Upper lobe of left lung (tissue), 6 donors: Measurements from ENCODE around the gene CYP21A2. TPM values are rescaled to one million over a fixed set of nuclear protein-coding genes. Genes with fewer than 3 reads are reported as not detected.
"Not testable (repeated sequence)": the region's sequence is repeated elsewhere in the genome, so short reads cannot be mapped to it uniquely, and the experiment has no call there.

Experiments used
- ATAC-seq, 2 donors: fragments of 200-7000 bp; cut with Tn5 transposase; one replicate each; pipeline ENCODE4 v1.9.1; 2022; ENCODE audit warnings: mild to moderate bottlenecking in 2 of 2, moderate library complexity in 2 of 2; ENCODE audit not compliant: low FRiP score in 2 of 2
- DNase-seq, 2 donors: peaks; one replicate each; pipeline ENCODE4 v3.0.0-alpha.2; 2019 to 2020
- H3K27ac ChIP-seq, 4 donors: fragments of 200-600 bp; sonication (generic); one replicate each; pipeline ENCODE4 v1.5.1; 2016 to 2019
- H3K27me3 ChIP-seq, 4 donors: fragments of 200-600 bp; sonication (generic); one replicate each; pipeline ENCODE4 v1.5.1; 2017 to 2019
- H3K36me3 ChIP-seq, 4 donors: fragments of 200-600 bp; sonication (generic); one replicate each; pipeline ENCODE4 v1.5.1; 2016 to 2019
- H3K4me1 ChIP-seq, 4 donors: fragments of 200-600 bp; sonication (generic); one replicate each; pipeline ENCODE4 v1.5.1; 2018 to 2019
- H3K4me3 ChIP-seq, 4 donors: fragments of 200-600 bp; sonication (generic); one replicate each; pipeline ENCODE4 v1.5.1; 2017 to 2019; ENCODE audit warnings: mild to moderate bottlenecking in 2 of 4, moderate library complexity in 1 of 4
- H3K9me3 ChIP-seq, 4 donors: fragments of 200-600 bp; sonication (generic); one replicate each; pipeline ENCODE4 v1.5.1; 2018 to 2019
- CTCF ChIP-seq, 6 experiments: fragments of 450-650 bp in 4 of 6; fragments of 200-600 bp in 2 of 6; sonication (generic) in 2 of 6; IDR thresholded peaks; one replicate each; pipeline ENCODE4 v1.5.1; 2016 to 2019; ENCODE audit warnings: antibody characterized with exemption in 6 of 6
- EP300 ChIP-seq, 4 donors: sonication (generic); formaldehyde crosslinking; IDR thresholded peaks; one replicate each; pipeline ENCODE4 v1.5.1; 2017; ENCODE audit warnings: antibody characterized with exemption in 4 of 4, control low read depth in 2 of 4
- POLR2A ChIP-seq, 4 donors: fragments of 450-650 bp; IDR thresholded peaks; one replicate each; pipeline ENCODE4 v1.5.1; 2016 to 2017; ENCODE audit warnings: antibody characterized with exemption in 4 of 4, mild to moderate bottlenecking in 2 of 4
- POLR2AphosphoS5 ChIP-seq, 2 donors: sonication (generic); formaldehyde crosslinking; IDR thresholded peaks; one replicate each; pipeline ENCODE4 v1.5.1; 2017; ENCODE audit warnings: antibody characterized with exemption in 2 of 2
- WGBS, 2 donors: methylation state at CpG; one replicate each; pipeline ENCODE4 v1.1.5; 2017 to 2018; 5-methylcytosine and 5-hydroxymethylcytosine counted together
- total RNA-seq, 6 donors: library from RNA; depleted of rRNA in 4 of 6; stranded (reverse); fragments of >200 nt in 4 of 6; gene quantifications; one replicate each; pipeline versions ENCODE4 v1.1.0 to v1.2.1, GENCODE V29; 2016 to 2021
- donor health status: DM: no; HTN: no; CAD: no; lungs with moderate emphysema.
- donor health status: DM: no; HTN: yes; CAD: no; lungs with severe emphysema.

The CYP21A2 gene
- total RNA-seq, 6 donors from 2014 or later = 0.30 to 2.3 (median 1.2) TPM

DNA sequence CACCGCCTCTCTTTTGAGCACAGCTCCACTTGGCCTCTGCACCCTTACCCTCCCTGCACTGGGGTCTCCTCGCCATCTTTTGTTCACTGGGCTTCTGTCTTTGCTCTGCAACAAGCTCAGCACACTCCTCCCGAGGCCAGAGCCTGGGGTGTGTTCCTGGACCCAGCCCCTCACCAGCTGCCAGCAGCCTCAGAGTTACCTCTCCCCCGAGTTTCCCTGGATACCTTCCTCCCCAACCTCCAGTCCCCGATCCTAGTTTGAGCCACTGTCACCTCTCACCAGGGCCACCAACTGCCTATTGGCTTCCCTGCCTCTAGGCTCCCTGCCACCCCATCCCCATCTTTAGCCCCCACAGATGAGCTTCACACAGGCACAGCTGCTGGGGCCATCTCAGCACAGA lies 12.3 kb downstream of the CYP21A2 start:
- Histone ChIP-seq H3K4me1 (peaks cover 4 to 19% (median 12%) of the 10 kb centered on the region in 4 donors), H3K4me3 (no peak overlapping the region), H3K36me3 (peaks cover 0 to 77% (median 8%) of the 10 kb centered on the region in 4 donors), H3K27me3 (no peaks in the 10 kb centered on the region), H3K27ac (no peak overlapping the region), H3K9me3 (no peaks in the 10 kb centered on the region)
- ATAC-seq (no peak), DNase-seq (no peak)
- no peak for TF ChIP-seq POLR2AphosphoS5 (IDR thresholded peaks at IDR 0.05)
- WGBS, 2 donors = 77 to 80% methylated on average over 5 of the region's 5 CpGs

- ATAC-seq, H3K27ac ChIP-seq, H3K9me3 ChIP-seq, H3K4me3 ChIP-seq, H3K27me3 ChIP-seq: not testable (repeated sequence)
- 84 to 91% methylated on average over 17 to 20 of the region's 20 CpGs for WGBS, 2 donors
- peak in 1 of 2 donors; percentile 71 for DNase-seq
- Histone ChIP-seq H3K36me3 (peaks cover 0 to 71% (median 14%) of the 10 kb centered on the region in 4 donors), H3K4me1 (peaks cover 4 to 11% (median 9%) of the 10 kb centered on the region in 4 donors)
These were observed 14.4 kb downstream of the CYP21A2 start for GRCh38 chr6:32052626-32053025.

DNA sequence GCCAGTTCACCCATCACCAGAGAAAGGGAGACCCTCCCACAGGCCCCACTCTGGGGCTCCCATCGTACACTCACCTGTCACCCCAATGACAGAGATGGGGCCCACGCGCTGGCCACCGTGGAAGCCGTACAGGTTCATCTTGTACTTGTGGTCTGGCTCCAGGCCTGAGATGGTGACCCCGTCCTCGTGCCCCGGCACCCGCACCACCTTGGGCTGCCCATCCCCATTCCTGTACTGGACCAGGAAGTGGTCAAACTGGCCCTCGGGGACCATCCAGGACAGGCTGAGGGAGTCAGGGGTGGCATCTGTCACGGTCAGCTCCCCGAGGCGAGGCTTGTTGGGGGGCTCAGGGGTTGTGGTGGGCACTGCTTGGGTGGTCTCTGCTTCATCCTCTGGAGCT lies 15.1 kb downstream of the CYP21A2 start:
- ATAC-seq, H3K4me1 ChIP-seq, H3K9me3 ChIP-seq, H3K27me3 ChIP-seq, H3K4me3 ChIP-seq, H3K27ac ChIP-seq: not testable (repeated sequence)
- WGBS, 2 donors = 92 to 93% methylated on average over 10 to 13 of the region's 13 CpGs
- peak in 1 of 2 donors; percentile 65 for DNase-seq
- H3K36me3 ChIP-seq = peaks cover 0 to 71% (median 18%) of the 10 kb centered on the region in 4 donors

- not testable (repeated sequence) for H3K27ac ChIP-seq, ATAC-seq, H3K4me1 ChIP-seq, H3K9me3 ChIP-seq, H3K27me3 ChIP-seq, H3K4me3 ChIP-seq
- WGBS, 2 donors = 93 to 94% methylated on average over 13 to 19 of the region's 21 CpGs
- H3K36me3 ChIP-seq = peaks cover 0 to 79% (median 21%) of the 10 kb centered on the region in 4 donors
- peak in 1 of 2 donors; percentile 70 for DNase-seq
These were observed 17.5 kb downstream of the CYP21A2 start for GRCh38 chr6:32055756-32056155.

DNA sequence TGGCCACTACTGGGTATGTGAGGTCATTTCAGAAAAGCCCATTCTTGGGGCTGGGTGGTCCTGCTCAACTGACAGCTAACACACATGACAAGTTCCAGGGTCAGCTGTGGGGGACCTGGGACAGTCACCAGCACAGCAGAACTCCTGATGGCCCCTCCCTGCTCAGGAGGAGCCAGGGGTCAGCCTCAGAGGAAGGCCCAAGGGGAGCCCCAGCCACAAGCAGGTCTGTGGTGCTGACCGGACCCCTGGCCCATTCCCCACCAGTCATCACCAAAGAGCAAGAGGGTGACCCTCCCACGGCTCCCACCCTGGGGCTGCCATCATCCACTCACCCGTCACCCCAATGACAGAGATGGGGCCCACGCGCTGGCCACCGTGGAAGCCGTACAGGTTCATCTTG lies 18.0 kb downstream of the CYP21A2 start:
- 98 to 100% methylated on average over 5 to 7 of the region's 7 CpGs for WGBS, 2 donors
- Histone ChIP-seq H3K36me3 (peaks cover 0 to 84% (median 23%) of the 10 kb centered on the region in 4 donors), H3K4me1 (no peaks in the 10 kb centered on the region), H3K9me3 (no peaks in the 10 kb centered on the region), H3K27me3 (no peaks in the 10 kb centered on the region), H3K27ac (no peak overlapping the region), H3K4me3 (no peak overlapping the region)
- no peak for ATAC-seq
- peak in 1 of 2 donors; percentile 41 for DNase-seq
- no peak for TF ChIP-seq EP300 (IDR thresholded peaks at IDR 0.05)
- TF ChIP-seq POLR2AphosphoS5 (IDR thresholded peaks at IDR 0.05) = no peak
- no peak for TF ChIP-seq POLR2A (IDR thresholded peaks at IDR 0.05)
- TF ChIP-seq CTCF (IDR thresholded peaks at IDR 0.05) = no peak

DNA sequence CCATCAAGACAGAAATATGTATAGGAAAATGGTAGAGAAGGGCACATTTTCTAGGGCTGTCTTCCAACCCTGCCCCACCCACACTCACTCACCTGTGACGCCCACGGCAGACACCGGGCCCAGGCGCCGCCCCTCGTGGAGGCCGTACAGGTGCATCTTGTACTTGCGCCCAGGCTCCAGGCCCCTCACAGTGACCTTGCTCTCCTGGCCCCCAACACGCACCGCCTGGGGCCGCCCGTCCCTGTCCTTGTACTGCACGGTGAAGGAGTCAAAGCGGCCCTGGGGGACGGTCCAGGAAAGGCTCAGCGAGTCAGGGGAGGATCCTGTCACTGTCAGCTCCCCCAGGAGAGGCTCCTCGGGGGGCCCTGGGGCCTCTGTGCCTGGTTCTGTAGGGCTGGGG lies 19.8 kb downstream of the CYP21A2 start:
- Histone ChIP-seq H3K4me1 (no peaks in the 10 kb centered on the region), H3K27ac (no peak overlapping the region), H3K9me3 (no peaks in the 10 kb centered on the region), H3K4me3 (no peak overlapping the region), H3K27me3 (no peaks in the 10 kb centered on the region), H3K36me3 (peaks cover 0 to 81% (median 24%) of the 10 kb centered on the region in 4 donors)
- no peak for TF ChIP-seq POLR2AphosphoS5 (IDR thresholded peaks at IDR 0.05)
- TF ChIP-seq POLR2A (IDR thresholded peaks at IDR 0.05) = no peak
- TF ChIP-seq EP300 (IDR thresholded peaks at IDR 0.05) = no peak
- TF ChIP-seq CTCF (IDR thresholded peaks at IDR 0.05) = no peak
- ATAC-seq = no peak
- DNase-seq = peak in 1 of 2 donors; percentile 82
- WGBS, 2 donors = 84 to 92% methylated on average over 17 of the region's 17 CpGs

GRCh38 chr6:32058511-32058963 lies 20.3 kb downstream of the CYP21A2 start:
- WGBS, 2 donors = 75 to 85% methylated on average over 11 of the region's 11 CpGs
- ATAC-seq = no peak

More at GRCh38 chr6:32058511-32058963, 20.3 kb downstream of the CYP21A2 start:
- H3K36me3 ChIP-seq = peaks cover 0 to 81% (median 22%) of the 10 kb centered on the region in 4 donors
- H3K9me3 ChIP-seq = no peaks in the 10 kb centered on the region
- TF ChIP-seq EP300 (IDR thresholded peaks at IDR 0.05) (no peak), POLR2A (IDR thresholded peaks at IDR 0.05) (no peak), CTCF (IDR thresholded peaks at IDR 0.05) (no peak), POLR2AphosphoS5 (IDR thresholded peaks at IDR 0.05) (no peak)
- no peak overlapping the region for H3K4me3 ChIP-seq
- no peaks in the 10 kb centered on the region for H3K27me3 ChIP-seq
- DNase-seq = no peak
- no peak overlapping the region for H3K27ac ChIP-seq
- H3K4me1 ChIP-seq = no peaks in the 10 kb centered on the region
